ENCODE data around the gene KLHL29. TPM values are rescaled to one million over a fixed set of nuclear protein-coding genes. Genes with fewer than 3 reads are reported as not detected.

KLHL29 gene
- total RNA-seq, 2 donors from 2014 or later = 1.0 to 2.4 TPM

- Histone ChIP-seq H3K4me3 (ENCODE audit: low read length) (no peak overlapping the region), H3K27me3 (ENCODE audit: control insufficient read depth, insufficient read depth, low read length, poor library complexity, severe bottlenecking) (no peaks in the 10 kb centered on the region), H3K9me3 (ENCODE audit: control insufficient read depth, low read length) (no peaks in the 10 kb centered on the region), H3K36me3 (ENCODE audit: control insufficient read depth, insufficient read depth, low read length) (no peaks in the 10 kb centered on the region), H3K27ac (ENCODE audit: low read depth, low read length) (no peak overlapping the region), H3K4me1 (ENCODE audit: control insufficient read depth, insufficient read depth, low read length) (no peaks in the 10 kb centered on the region), H3K9ac (ENCODE audit: extremely low read depth, low read length, poor library complexity, severe bottlenecking) (no peak overlapping the region)
- Mint-ChIP-seq H3K9me3 (no peaks in the 10 kb centered on the region), H3K4me1 (peaks cover 5% of the 10 kb centered on the region), H3K27ac (peak overlapping the region; percentile 17), H3K36me3 (ENCODE audit: low read depth) (no peaks in the 10 kb centered on the region), H3K27me3 (ENCODE audit: insufficient read depth) (no peaks in the 10 kb centered on the region), H3K4me3 (no peak overlapping the region)
- TF ChIP-seq, protein P1, sequence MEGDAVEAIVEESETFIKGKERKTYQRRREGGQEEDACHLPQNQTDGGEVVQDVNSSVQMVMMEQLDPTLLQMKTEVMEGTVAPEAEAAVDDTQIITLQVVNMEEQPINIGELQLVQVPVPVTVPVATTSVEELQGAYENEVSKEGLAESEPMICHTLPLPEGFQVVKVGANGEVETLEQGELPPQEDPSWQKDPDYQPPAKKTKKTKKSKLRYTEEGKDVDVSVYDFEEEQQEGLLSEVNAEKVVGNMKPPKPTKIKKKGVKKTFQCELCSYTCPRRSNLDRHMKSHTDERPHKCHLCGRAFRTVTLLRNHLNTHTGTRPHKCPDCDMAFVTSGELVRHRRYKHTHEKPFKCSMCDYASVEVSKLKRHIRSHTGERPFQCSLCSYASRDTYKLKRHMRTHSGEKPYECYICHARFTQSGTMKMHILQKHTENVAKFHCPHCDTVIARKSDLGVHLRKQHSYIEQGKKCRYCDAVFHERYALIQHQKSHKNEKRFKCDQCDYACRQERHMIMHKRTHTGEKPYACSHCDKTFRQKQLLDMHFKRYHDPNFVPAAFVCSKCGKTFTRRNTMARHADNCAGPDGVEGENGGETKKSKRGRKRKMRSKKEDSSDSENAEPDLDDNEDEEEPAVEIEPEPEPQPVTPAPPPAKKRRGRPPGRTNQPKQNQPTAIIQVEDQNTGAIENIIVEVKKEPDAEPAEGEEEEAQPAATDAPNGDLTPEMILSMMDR (conservative IDR thresholded peaks at IDR 0.05) = no peak
- DNase-seq = no peak
- WGBS, 2 experiments (ENCODE audit: insufficient coverage in 1 of 2, insufficient read length in 1 of 2) = 83 to 90% methylated on average over 5 to 6 of the region's 6 CpGs
Measured at GRCh38 chr2:23547725-23548124, 162.7 kb downstream of the KLHL29 start.

GRCh38 chr2:23548143-23548769 lies 163.3 kb downstream of the KLHL29 start:
- peak overlapping the region; percentile 17 for H3K27ac Mint-ChIP-seq
- no peaks in the 10 kb centered on the region for H3K9me3 ChIP-seq (ENCODE audit: control insufficient read depth, low read length)
- no peak overlapping the region for H3K4me3 ChIP-seq (ENCODE audit: low read length)
- H3K36me3 ChIP-seq (ENCODE audit: control insufficient read depth, insufficient read depth, low read length) = no peaks in the 10 kb centered on the region
- no peak for DNase-seq
- TF ChIP-seq, protein P1 (conservative IDR thresholded peaks at IDR 0.05) = no peak
- peaks cover 5% of the 10 kb centered on the region for H3K4me1 Mint-ChIP-seq
- no peaks in the 10 kb centered on the region for H3K27me3 Mint-ChIP-seq (ENCODE audit: insufficient read depth)
- H3K4me3 Mint-ChIP-seq = no peak overlapping the region
- H3K4me1 ChIP-seq (ENCODE audit: control insufficient read depth, insufficient read depth, low read length) = no peaks in the 10 kb centered on the region
- no peaks in the 10 kb centered on the region for H3K36me3 Mint-ChIP-seq (ENCODE audit: low read depth)
- no peaks in the 10 kb centered on the region for H3K27me3 ChIP-seq (ENCODE audit: control insufficient read depth, insufficient read depth, low read length, poor library complexity, severe bottlenecking)
- 94 to 97% methylated on average over 11 to 14 of the region's 14 CpGs for WGBS, 2 experiments (ENCODE audit: insufficient coverage in 1 of 2, insufficient read length in 1 of 2)
- H3K27ac ChIP-seq (ENCODE audit: low read depth, low read length) = no peak overlapping the region
- H3K9me3 Mint-ChIP-seq = no peaks in the 10 kb centered on the region
- no peak overlapping the region for H3K9ac ChIP-seq (ENCODE audit: extremely low read depth, low read length, poor library complexity, severe bottlenecking)

DNA sequence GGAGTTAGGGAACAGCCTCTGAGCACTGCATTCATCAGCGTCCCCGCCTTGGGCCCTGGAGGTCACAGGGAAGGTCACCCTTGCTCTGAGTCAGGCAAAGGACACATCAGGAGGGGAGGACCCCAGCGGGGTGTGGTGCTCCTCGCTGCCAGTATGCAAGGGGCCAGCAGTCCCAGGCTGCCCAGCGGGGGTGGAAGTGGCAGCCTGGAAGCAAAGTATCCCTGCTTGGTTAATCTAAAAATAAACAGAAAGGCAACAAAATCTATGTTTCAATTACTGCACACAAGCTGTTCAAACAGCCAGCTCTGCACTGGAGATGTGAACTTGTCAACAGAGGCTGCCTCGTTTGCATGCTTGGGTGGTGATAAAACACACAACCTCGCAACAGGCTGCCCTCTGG lies 164.1 kb downstream of the KLHL29 start:
- Mint-ChIP-seq H3K27ac (no peak overlapping the region), H3K9me3 (no peaks in the 10 kb centered on the region), H3K4me1 (peaks cover 5% of the 10 kb centered on the region), H3K27me3 (ENCODE audit: insufficient read depth) (no peaks in the 10 kb centered on the region), H3K4me3 (no peak overlapping the region), H3K36me3 (ENCODE audit: low read depth) (no peaks in the 10 kb centered on the region)
- WGBS, 2 experiments (ENCODE audit: insufficient coverage in 1 of 2, insufficient read length in 1 of 2) = 72 to 90% methylated on average over 3 to 7 of the region's 7 CpGs
- H3K27me3 ChIP-seq (ENCODE audit: control insufficient read depth, insufficient read depth, low read length, poor library complexity, severe bottlenecking) = no peaks in the 10 kb centered on the region
- H3K9me3 ChIP-seq (ENCODE audit: control insufficient read depth, low read length) = no peaks in the 10 kb centered on the region
- no peaks in the 10 kb centered on the region for H3K4me1 ChIP-seq (ENCODE audit: control insufficient read depth, insufficient read depth, low read length)
- H3K9ac ChIP-seq (ENCODE audit: extremely low read depth, low read length, poor library complexity, severe bottlenecking) = no peak overlapping the region
- H3K36me3 ChIP-seq (ENCODE audit: control insufficient read depth, insufficient read depth, low read length) = no peaks in the 10 kb centered on the region
- TF ChIP-seq, protein P1 (conservative IDR thresholded peaks at IDR 0.05) = no peak
- H3K4me3 ChIP-seq (ENCODE audit: low read length) = no peak overlapping the region
- H3K27ac ChIP-seq (ENCODE audit: low read depth, low read length) = no peak overlapping the region
- DNase-seq = no peak

Data from endodermal cell (in vitro differentiated cells).